GM12891 (cell line): ENCODE data around the gene RNU11.

Source experiments
- POLR2A ChIP-seq: IDR thresholded peaks from 2 replicates; pipeline ENCODE4 v1.6.1; 2011; ENCODE audit warnings: low read depth, low read length, control low read depth
- POLR2AphosphoS5 ChIP-seq: IDR thresholded peaks from 2 replicates; pipeline ENCODE4 v1.6.1; 2011; ENCODE audit warnings: low read depth, low read length, control low read depth
- SPI1 ChIP-seq: IDR thresholded peaks from 2 replicates; pipeline ENCODE4 v1.6.1; 2011; ENCODE audit warnings: low read depth, low read length, control low read depth

DNA sequence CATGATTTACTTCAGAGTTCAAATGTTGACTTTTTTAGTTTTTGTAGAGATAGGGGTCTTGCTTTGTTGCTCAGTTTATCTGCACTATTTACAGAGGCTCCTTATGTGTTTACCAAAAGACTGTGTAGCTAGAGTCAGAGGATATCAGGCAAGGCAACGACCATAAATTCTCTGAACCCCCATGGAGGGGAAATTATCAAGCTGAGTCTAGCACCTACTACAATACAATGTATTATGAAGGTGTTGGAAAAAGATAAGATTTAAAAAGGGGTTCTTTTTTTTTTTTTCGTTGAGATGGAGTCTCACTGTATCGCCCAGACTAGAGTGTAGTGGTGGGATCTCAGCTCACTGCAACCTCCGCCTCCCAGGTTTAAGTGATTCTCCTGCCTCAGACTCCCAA, 36.5 kb downstream of the RNU11 start:
- TF ChIP-seq POLR2AphosphoS5 (no peak), POLR2A (no peak), SPI1 (no peak)
